GM21723 (cell line): ENCODE results near the gene CCDC142.
"Not testable (repeated sequence)": the region's sequence is repeated elsewhere in the genome, so short reads cannot be mapped to it uniquely, and the experiment has no call there.

Source experiments
- ATAC-seq: cut with Tn5 transposase; IDR thresholded peaks from one replicate; pipeline ENCODE4 v1.9.1; 2021; ENCODE audit warnings: mild to moderate bottlenecking, moderate library complexity; ENCODE audit not compliant: unreplicated experiment

Gene CCDC142

GRCh38 chr2:74472086-74472944 is 10.5 kb downstream of the CCDC142 start, which contains the start of gene MRPL53:
TSS of gene MRPL53 (minus strand) at chr2:74472680. CDS start at chr2:74472660, 20 bp downstream.
- ATAC-seq, result peak; percentile 87

- ATAC-seq, result no peak
These were observed 11.3 kb downstream of the CCDC142 start for GRCh38 chr2:74471332-74472065.

- not testable (repeated sequence) for ATAC-seq
These were observed 12.1 kb downstream of the CCDC142 start for GRCh38 chr2:74470742-74471141.

- peak; percentile 12 for ATAC-seq
These were observed 18.4 kb downstream of the CCDC142 start for GRCh38 chr2:74464406-74464805.

GRCh38 chr2:74462786-74463105 is 20.1 kb downstream of the CCDC142 start:
- no peak for ATAC-seq

GRCh38 chr2:74462054-74462785 is 20.6 kb downstream of the CCDC142 start:
- no peak for ATAC-seq

- no peak for ATAC-seq
These were observed 21.4 kb downstream of the CCDC142 start for GRCh38 chr2:74461187-74462053.

GRCh38 chr2:74460187-74460586 is 22.6 kb downstream of the CCDC142 start:
- not testable (repeated sequence) for ATAC-seq

- not testable (repeated sequence) for ATAC-seq
These were observed 23.2 kb downstream of the CCDC142 start for GRCh38 chr2:74459503-74460118.

- no peak for ATAC-seq
These were observed 23.8 kb downstream of the CCDC142 start for GRCh38 chr2:74458938-74459363.

GRCh38 chr2:74458132-74458937 is 24.5 kb downstream of the CCDC142 start, which contains the start of gene WBP1:
TSS of gene WBP1 (plus strand) at chr2:74458438. CDS start at chr2:74458603, 165 bp downstream.
- ATAC-seq, result peak; percentile 85

- peak; percentile 38 for ATAC-seq
These were observed 25.2 kb downstream of the CCDC142 start for GRCh38 chr2:74457549-74458131.

- ATAC-seq, result no peak
These were observed 25.7 kb downstream of the CCDC142 start for GRCh38 chr2:74457129-74457548.

- peak; percentile 42 for ATAC-seq
These were observed 27.9 kb downstream of the CCDC142 start, which contains the start of gene INO80B for GRCh38 chr2:74454654-74455511. TSS of gene INO80B (plus strand) at chr2:74455087. CDS start at chr2:74455117, 30 bp downstream.

- ATAC-seq, result no peak
These were observed 32.1 kb downstream of the CCDC142 start for GRCh38 chr2:74450570-74451190.

GRCh38 chr2:74448771-74449170 is 34.0 kb downstream of the CCDC142 start:
- ATAC-seq, result no peak
